Activated CD4-positive, alpha-beta T cell treated with anti-CD3 and anti-CD28 coated beads for 24 hours (primary cell): ENCODE results near the gene STX12.
"Not testable (repeated sequence)": the region's sequence is repeated elsewhere in the genome, so short reads cannot be mapped to it uniquely, and the experiment has no call there.

Source experiments
- DNase-seq, 2 donors: peaks; one replicate each; pipeline ENCODE4 v3.0.0-alpha.2; 2020; ENCODE audit warnings: low read depth in 2 of 2

Gene STX12

GRCh38 chr1:27830621-27831440, 57.8 kb downstream of the STX12 start, which contains the start of gene PPP1R8:
TSS of gene PPP1R8 (plus strand) at chr1:27830782. CDS start at chr1:27830836, 54 bp downstream.
- peak; percentile 79 to 84 for DNase-seq

- no peak for DNase-seq
These were observed 58.8 kb downstream of the STX12 start for GRCh38 chr1:27831568-27832410.

GRCh38 chr1:27832762-27833161, 59.7 kb downstream of the STX12 start:
- no peak for DNase-seq

GRCh38 chr1:27833470-27833869, 60.5 kb downstream of the STX12 start:
- no peak for DNase-seq

- DNase-seq, result no peak
These were observed 62.0 kb downstream of the STX12 start for GRCh38 chr1:27835046-27835445.

- no peak for DNase-seq
These were observed 62.5 kb downstream of the STX12 start for GRCh38 chr1:27835501-27835900.

- no peak for DNase-seq
These were observed 76.9 kb downstream of the STX12 start for GRCh38 chr1:27849951-27850350.

GRCh38 chr1:27855085-27855484, 82.1 kb downstream of the STX12 start:
- no peak for DNase-seq

GRCh38 chr1:27856561-27857343, 83.7 kb downstream of the STX12 start:
- DNase-seq, result no peak

- DNase-seq, result not testable (repeated sequence)
These were observed 84.5 kb downstream of the STX12 start for GRCh38 chr1:27857552-27857951.

GRCh38 chr1:27858072-27858948, 85.3 kb downstream of the STX12 start:
- DNase-seq, result peak; percentile 77 to 81

GRCh38 chr1:27858949-27859576, 86.0 kb downstream of the STX12 start:
- no peak for DNase-seq

GRCh38 chr1:27861436-27861835, 88.4 kb downstream of the STX12 start:
- no peak for DNase-seq

- DNase-seq, result no peak
These were observed 89.0 kb downstream of the STX12 start for GRCh38 chr1:27862004-27862403.

- DNase-seq, result no peak
These were observed 89.9 kb downstream of the STX12 start for GRCh38 chr1:27862671-27863537.

GRCh38 chr1:27863538-27863915, 90.5 kb downstream of the STX12 start:
- no peak for DNase-seq

GRCh38 chr1:27864264-27864895, 91.4 kb downstream of the STX12 start:
- DNase-seq, result no peak

GRCh38 chr1:27865821-27866220, 92.8 kb downstream of the STX12 start:
- no peak for DNase-seq

- no peak for DNase-seq
These were observed 95.5 kb downstream of the STX12 start for GRCh38 chr1:27868556-27868931.
